Ovary (tissue), 9 donors: ENCODE measurements around the gene USP43. TPM values are rescaled to one million over a fixed set of nuclear protein-coding genes. Genes with fewer than 3 reads are reported as not detected.
"Not testable (repeated sequence)": the region's sequence is repeated elsewhere in the genome, so short reads cannot be mapped to it uniquely, and the experiment has no call there.

Experiments
- DNase-seq, 5 donors: peaks; one replicate each; pipeline ENCODE4 v3.0.0-alpha.2; 2019 to 2020
- H3K27ac ChIP-seq, 2 donors: fragments of 200-600 bp; one replicate each; pipeline versions ENCODE4 v1.5.1 to v1.8.0; 2019 to 2022
- H3K27me3 ChIP-seq: fragments of 200-600 bp; one replicate; pipeline ENCODE4 v1.8.0; 2022
- H3K36me3 ChIP-seq: fragments of 200-600 bp; sonication (generic); one replicate; pipeline ENCODE4 v1.5.1; 2019
- H3K4me1 ChIP-seq: one replicate; pipeline ENCODE4 v1.8.1; 2013; ENCODE audit warnings: mild to moderate bottlenecking, moderate library complexity; ENCODE audit not compliant: insufficient read depth
- H3K4me3 ChIP-seq: fragments of 200-600 bp; sonication (generic); one replicate; pipeline ENCODE4 v1.5.1; 2017
- H3K9me3 ChIP-seq, 2 donors: fragments of 200-600 bp in 1 of 2; sonication (generic) in 1 of 2; one replicate each; pipeline versions ENCODE4 v1.5.1 to v1.8.1; 2013 to 2019; ENCODE audit warnings: mild to moderate bottlenecking in 1 of 2, moderate library complexity in 1 of 2
- CTCF ChIP-seq, 3 donors: fragments of 450-650 bp in 2 of 3; fragments of 200-600 bp in 1 of 3; IDR thresholded peaks; one replicate each; pipeline versions ENCODE4 v1.5.1 to v1.8.0; 2016 to 2022; ENCODE audit warnings: antibody characterized with exemption in 3 of 3, mild to moderate bottlenecking in 1 of 3
- EP300 ChIP-seq: sonication (generic); formaldehyde crosslinking; IDR thresholded peaks from one replicate; pipeline ENCODE4 v1.6.1; 2017; ENCODE audit warnings: antibody characterized with exemption
- POLR2A ChIP-seq: fragments of 450-650 bp; IDR thresholded peaks from one replicate; pipeline ENCODE4 v1.6.1; 2017; ENCODE audit warnings: antibody characterized with exemption, mild to moderate bottlenecking, moderate library complexity
- WGBS, 3 donors: extraction: QIAGEN DNeasy Blood & Tissue Kit in 1 of 3; methylation state at CpG; one replicate each; pipeline versions ENCODE4 v1.1.5 to v1.1.7; 2013 to 2017; 5-methylcytosine and 5-hydroxymethylcytosine counted together
- intact Hi-C, 4 donors: fragments of 100-400 bp; cut with DNase I; formaldehyde crosslinking; loops; one replicate each; pipeline versions ENCODE4 v1.11.0 to v1.15.1; 2022 to 2023
- polyA plus RNA-seq, 2 donors: library from polyadenylated mRNA; stranded (reverse); fragments of 200-250 nt in 1 of 2; fragments of 350-450 nt in 1 of 2; fragmentation: Illumina TruSeq in 1 of 2; extraction: RNeasy Lipid Tissue Mini Kit (QIAGEN cat#74804) in 1 of 2; gene quantifications; one replicate each; pipeline ENCODE4 v1.2.3, GENCODE V29; 2013 to 2014
- total RNA-seq, 7 donors: library from RNA; depleted of rRNA in 2 of 7; stranded (reverse); fragments of >200 nt in 2 of 7; fragmentation: NEBNext Ultra II Directional in 3 of 7; extraction: Animal tissue kit (Norgen Biotek cat#: 25700) in 3 of 7; gene quantifications; one replicate each; pipeline versions ENCODE4 v1.1.0 to v1.2.4, GENCODE V29; 2016 to 2023
- donor health status: DM: no; HTN: no; CAD: no; lungs with moderate emphysema.
- donor health status: DM: no; HTN: no; CAD: no.
- donor health status: Bipolar disorder and iron deficiency.
- donor health status: DM: yes; HTN: yes; CAD: no.
- donor health status: DM: no; HTN: no; CAD: no.
- donor health status: DM: yes; HTN: yes; CAD: no.

USP43 gene
- total and polyA plus RNA-seq, 9 donors: 0.13 to 11.1 (median 0.68) TPM; not detected in 1

- no peak for DNase-seq
- 51 to 54% (median 53%) methylated on average over 3 of the region's 3 CpGs for WGBS, 3 donors
- H3K27me3 ChIP-seq: no peaks in the 10 kb centered on the region
- no peak overlapping the region for H3K27ac ChIP-seq
- H3K4me1 ChIP-seq: peaks cover 8% of the 10 kb centered on the region
- no peaks in the 10 kb centered on the region for H3K36me3 ChIP-seq
- H3K4me3 ChIP-seq: no peak overlapping the region
- TF ChIP-seq POLR2A: no peak
- no peak for TF ChIP-seq CTCF (IDR thresholded peaks at IDR 0.05)
- TF ChIP-seq EP300: no peak
- intact Hi-C loops: no loop called here
- no peaks in the 10 kb centered on the region for H3K9me3 ChIP-seq
Observed at GRCh38 chr17:9648521-9649110, 3.3 kb downstream of the USP43 start.

GRCh38 chr17:9658593-9659211 is 13.4 kb downstream of the USP43 start:
- H3K4me1 ChIP-seq: no peaks in the 10 kb centered on the region
- no peak for DNase-seq
- H3K4me3 ChIP-seq: no peak overlapping the region
- no peak overlapping the region for H3K27ac ChIP-seq
- TF ChIP-seq POLR2A: no peak
- TF ChIP-seq EP300: no peak
- TF ChIP-seq CTCF (IDR thresholded peaks at IDR 0.05): no peak
- WGBS, 3 donors: 32 to 49% (median 34%) methylated on average over 4 of the region's 4 CpGs
- H3K9me3 ChIP-seq: no peaks in the 10 kb centered on the region
- H3K27me3 ChIP-seq: no peaks in the 10 kb centered on the region
- intact Hi-C loops: no loop called here
- no peaks in the 10 kb centered on the region for H3K36me3 ChIP-seq

GRCh38 chr17:9661027-9661426 is 15.7 kb downstream of the USP43 start:
- intact Hi-C loops: no loop called here
- WGBS, 3 donors: 84 to 91% (median 85%) methylated on average over 2 of the region's 2 CpGs
- no peak for DNase-seq
- Histone ChIP-seq H3K36me3 (no peaks in the 10 kb centered on the region), H3K4me3 (no peak overlapping the region), H3K27ac (no peak overlapping the region), H3K9me3 (no peaks in the 10 kb centered on the region), H3K4me1 (no peaks in the 10 kb centered on the region), H3K27me3 (no peaks in the 10 kb centered on the region)
- TF ChIP-seq EP300 (no peak), CTCF (IDR thresholded peaks at IDR 0.05) (no peak), POLR2A (no peak)

- DNase-seq, H3K9me3 ChIP-seq, H3K4me1 ChIP-seq, H3K4me3 ChIP-seq, H3K27me3 ChIP-seq, H3K27ac ChIP-seq, intact Hi-C loops, H3K36me3 ChIP-seq: not testable (repeated sequence)
- 86 to 91% (median 89%) methylated on average over 11 of the region's 11 CpGs for WGBS, 3 donors
Observed at GRCh38 chr17:9663511-9663910, 18.2 kb downstream of the USP43 start.

GRCh38 chr17:9666461-9667050 is 21.2 kb downstream of the USP43 start:
- no peaks in the 10 kb centered on the region for H3K36me3 ChIP-seq
- 79 to 82% (median 80%) methylated on average over 5 of the region's 5 CpGs for WGBS, 3 donors
- intact Hi-C loops: no loop called here
- no peaks in the 10 kb centered on the region for H3K9me3 ChIP-seq
- H3K4me1 ChIP-seq: no peaks in the 10 kb centered on the region
- no peak for DNase-seq
- TF ChIP-seq EP300 (no peak), CTCF (IDR thresholded peaks at IDR 0.05) (no peak), POLR2A (no peak)
- H3K27ac ChIP-seq: no peak overlapping the region
- H3K27me3 ChIP-seq: no peaks in the 10 kb centered on the region
- no peak overlapping the region for H3K4me3 ChIP-seq
